Measurements from ENCODE around the gene HES1. TPM values are rescaled to one million over a fixed set of nuclear protein-coding genes. Genes with fewer than 3 reads are reported as not detected.

Gene HES1, protein sequence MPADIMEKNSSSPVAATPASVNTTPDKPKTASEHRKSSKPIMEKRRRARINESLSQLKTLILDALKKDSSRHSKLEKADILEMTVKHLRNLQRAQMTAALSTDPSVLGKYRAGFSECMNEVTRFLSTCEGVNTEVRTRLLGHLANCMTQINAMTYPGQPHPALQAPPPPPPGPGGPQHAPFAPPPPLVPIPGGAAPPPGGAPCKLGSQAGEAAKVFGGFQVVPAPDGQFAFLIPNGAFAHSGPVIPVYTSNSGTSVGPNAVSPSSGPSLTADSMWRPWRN
- total RNA-seq, result 10 to 100 TPM; 14.7 to 52.7 (median 27.7) TPM

DNA sequence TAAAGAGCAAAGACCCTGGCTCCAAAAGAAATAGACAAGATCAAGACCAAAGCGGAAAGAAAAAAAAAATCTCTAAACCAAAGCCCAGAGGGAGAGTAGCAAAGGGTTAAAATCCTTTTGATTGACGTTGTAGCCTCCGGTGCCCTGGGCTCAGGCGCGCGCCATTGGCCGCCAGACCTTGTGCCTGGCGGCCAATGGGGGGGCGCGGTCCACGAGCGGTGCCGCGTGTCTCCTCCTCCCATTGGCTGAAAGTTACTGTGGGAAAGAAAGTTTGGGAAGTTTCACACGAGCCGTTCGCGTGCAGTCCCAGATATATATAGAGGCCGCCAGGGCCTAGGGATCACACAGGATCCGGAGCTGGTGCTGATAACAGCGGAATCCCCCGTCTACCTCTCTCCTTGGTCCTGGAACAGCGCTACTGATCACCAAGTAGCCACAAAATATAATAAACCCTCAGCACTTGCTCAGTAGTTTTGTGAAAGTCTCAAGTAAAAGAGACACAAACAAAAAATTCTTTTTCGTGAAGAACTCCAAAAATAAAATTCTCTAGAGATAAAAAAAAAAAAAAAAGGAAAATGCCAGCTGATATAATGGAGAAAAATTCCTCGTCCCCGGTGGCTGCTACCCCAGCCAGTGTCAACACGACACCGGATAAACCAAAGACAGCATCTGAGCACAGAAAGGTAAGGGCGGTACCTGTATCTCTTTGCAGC, at the start of gene HES1:
Gene HES1 (plus strand): TSS at position 343 of the 713 bp plus-strand sequence. CDS start 233 bp downstream, at position 576.
- no peaks in the 10 kb centered on the region for H3K36me3 ChIP-seq
- peak within 1 kb of the TSS; percentile 46 to 71 (median 58) for H3K4me3 ChIP-seq
- TF ChIP-seq POLR2A (IDR thresholded peaks at IDR 0.05) (peak; percentile 77 to 84), EP300 (IDR thresholded peaks at IDR 0.05) (peak in 1 of 2 donors; percentile 96)
- TF ChIP-seq, protein P1, sequence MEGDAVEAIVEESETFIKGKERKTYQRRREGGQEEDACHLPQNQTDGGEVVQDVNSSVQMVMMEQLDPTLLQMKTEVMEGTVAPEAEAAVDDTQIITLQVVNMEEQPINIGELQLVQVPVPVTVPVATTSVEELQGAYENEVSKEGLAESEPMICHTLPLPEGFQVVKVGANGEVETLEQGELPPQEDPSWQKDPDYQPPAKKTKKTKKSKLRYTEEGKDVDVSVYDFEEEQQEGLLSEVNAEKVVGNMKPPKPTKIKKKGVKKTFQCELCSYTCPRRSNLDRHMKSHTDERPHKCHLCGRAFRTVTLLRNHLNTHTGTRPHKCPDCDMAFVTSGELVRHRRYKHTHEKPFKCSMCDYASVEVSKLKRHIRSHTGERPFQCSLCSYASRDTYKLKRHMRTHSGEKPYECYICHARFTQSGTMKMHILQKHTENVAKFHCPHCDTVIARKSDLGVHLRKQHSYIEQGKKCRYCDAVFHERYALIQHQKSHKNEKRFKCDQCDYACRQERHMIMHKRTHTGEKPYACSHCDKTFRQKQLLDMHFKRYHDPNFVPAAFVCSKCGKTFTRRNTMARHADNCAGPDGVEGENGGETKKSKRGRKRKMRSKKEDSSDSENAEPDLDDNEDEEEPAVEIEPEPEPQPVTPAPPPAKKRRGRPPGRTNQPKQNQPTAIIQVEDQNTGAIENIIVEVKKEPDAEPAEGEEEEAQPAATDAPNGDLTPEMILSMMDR (IDR thresholded peaks at IDR 0.05), result no peak
- H3K9me3 ChIP-seq, result no peaks in the 10 kb centered on the region
- no peaks in the 10 kb centered on the region for H3K27me3 ChIP-seq
- H3K4me1 ChIP-seq, result peaks cover 0 to 82% (median 43%) of the 10 kb centered on the region in 4 donors
- H3K27ac ChIP-seq, result peak within 1 kb of the TSS; percentile 78 to 96 (median 90)
- peak; percentile 81 to 82 for DNase-seq (ENCODE audit: low spot score in 2 of 2)
- WGBS, 2 donors, result 1% methylated on average over 29 of the region's 29 CpGs

DNA sequence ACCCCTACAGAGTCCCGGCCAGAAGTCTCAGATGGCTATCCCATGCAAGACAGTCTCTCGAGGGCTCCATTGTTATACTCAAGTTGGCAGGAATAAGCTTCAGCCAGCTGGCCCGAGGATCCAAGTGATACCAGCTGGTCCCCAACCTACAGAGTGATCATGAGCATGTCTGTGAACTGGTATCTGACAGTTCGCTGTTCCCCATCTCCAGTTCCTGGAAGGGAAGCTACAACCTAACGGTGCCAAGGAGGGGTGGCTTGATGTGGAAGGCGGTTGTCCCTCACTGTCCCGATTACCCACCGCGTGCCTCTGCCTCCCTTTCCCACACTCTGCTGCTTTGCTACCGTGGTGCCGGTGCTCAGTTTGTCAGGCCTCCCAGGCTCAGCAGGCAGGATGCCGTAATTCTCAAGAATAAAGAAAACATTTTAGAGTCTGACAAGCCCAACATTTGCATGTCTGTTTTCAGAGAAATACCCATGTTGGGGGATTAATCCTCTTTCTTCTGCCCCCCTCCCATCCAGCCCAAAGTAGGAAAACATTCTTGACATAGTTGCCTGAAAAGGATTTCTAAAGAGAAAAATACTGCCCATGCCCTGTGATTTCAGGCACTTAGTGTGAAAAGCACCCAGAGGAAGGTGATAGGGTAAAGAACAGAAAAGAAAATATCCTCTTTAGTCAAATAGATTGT, 49.4 kb upstream of the HES1 start:
- no peak for DNase-seq (ENCODE audit: low spot score in 2 of 2)
- no peaks in the 10 kb centered on the region for H3K27me3 ChIP-seq
- no peaks in the 10 kb centered on the region for H3K36me3 ChIP-seq
- TF ChIP-seq EP300 (IDR thresholded peaks at IDR 0.05) (no peak), POLR2A (IDR thresholded peaks at IDR 0.05) (no peak)
- TF ChIP-seq, protein P1 (IDR thresholded peaks at IDR 0.05), result no peak
- no peaks in the 10 kb centered on the region for H3K9me3 ChIP-seq
- H3K27ac ChIP-seq, result no peak overlapping the region
- H3K4me3 ChIP-seq, result no peak overlapping the region
- 43 to 73% methylated on average over 12 of the region's 12 CpGs for WGBS, 2 donors
- H3K4me1 ChIP-seq, result peaks cover 0 to 23% (median 1%) of the 10 kb centered on the region in 4 donors

DNA sequence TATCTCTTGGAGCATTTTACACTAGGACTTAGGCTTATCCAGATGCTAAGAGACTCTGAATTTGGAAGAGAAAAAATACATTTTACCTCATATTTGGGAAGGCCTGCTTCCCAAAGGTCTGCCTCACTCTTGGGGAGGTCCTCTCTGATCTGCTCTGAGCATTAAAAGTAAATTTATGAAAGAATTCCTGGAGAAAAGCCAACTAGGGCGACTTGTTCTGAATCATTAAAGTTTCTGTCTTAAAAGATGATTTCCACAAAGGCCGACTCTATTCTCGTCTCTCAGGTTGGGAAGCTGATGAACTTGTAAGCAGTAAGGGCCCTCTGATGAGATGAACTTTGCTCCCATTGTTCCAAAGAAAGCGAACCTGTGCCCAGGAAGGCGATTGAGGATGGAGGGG, 48.7 kb upstream of the HES1 start:
- Histone ChIP-seq H3K9me3 (no peaks in the 10 kb centered on the region), H3K36me3 (no peaks in the 10 kb centered on the region), H3K27ac (no peak overlapping the region), H3K4me1 (peaks cover 0 to 22% (median 1%) of the 10 kb centered on the region in 4 donors), H3K4me3 (no peak overlapping the region), H3K27me3 (no peaks in the 10 kb centered on the region)
- 71 to 76% methylated on average over 5 of the region's 5 CpGs for WGBS, 2 donors
- TF ChIP-seq, protein P1 (IDR thresholded peaks at IDR 0.05), result no peak
- TF ChIP-seq EP300 (IDR thresholded peaks at IDR 0.05) (no peak), POLR2A (IDR thresholded peaks at IDR 0.05) (no peak)
- DNase-seq (ENCODE audit: low spot score in 2 of 2), result no peak

DNA sequence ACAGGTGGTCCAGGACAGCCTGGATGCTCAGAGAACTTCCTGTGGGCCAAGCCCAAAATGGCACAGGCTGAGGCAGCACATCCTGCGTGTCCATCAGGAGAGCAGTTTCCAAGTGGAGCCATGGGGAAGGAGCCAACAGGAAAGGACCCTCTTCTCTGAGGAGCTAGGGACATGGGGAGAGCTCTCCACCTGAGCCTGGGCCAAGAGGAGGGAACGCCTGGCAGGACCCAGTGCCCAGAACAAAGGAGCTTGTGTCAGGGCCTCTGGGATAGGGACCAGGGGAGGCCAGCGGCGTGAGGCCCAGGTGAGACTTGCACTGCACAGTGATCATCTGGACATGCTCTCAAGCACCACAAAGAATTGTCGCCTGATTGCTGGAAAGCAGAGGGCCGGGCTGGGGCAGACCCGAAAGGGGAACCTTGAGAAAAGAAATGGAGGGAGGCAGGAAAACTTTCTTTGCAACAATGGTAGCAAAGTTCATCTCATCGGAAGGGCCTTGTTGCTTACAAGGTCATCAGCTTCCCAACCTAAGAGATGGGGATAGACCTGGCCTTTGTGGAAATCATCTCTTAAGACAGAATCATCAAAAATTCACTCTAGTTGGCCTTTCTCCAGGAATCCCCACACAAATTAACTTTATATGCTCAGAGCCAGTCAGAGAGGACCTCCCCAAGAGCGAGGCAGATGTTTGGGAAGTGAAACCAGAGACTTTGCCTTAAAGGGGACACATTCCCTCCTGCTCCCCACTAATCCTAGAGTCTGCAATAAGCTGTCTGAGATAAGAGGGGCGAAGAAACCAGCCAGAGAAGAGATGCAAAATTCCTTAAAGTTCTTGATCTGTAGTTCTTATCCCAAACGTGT, 47.7 kb upstream of the HES1 start:
- WGBS, 2 donors, result 84 to 85% methylated on average over 11 of the region's 11 CpGs
- Histone ChIP-seq H3K9me3 (no peaks in the 10 kb centered on the region), H3K27me3 (no peaks in the 10 kb centered on the region), H3K4me1 (peaks cover 0 to 13% (median 1%) of the 10 kb centered on the region in 4 donors), H3K27ac (no peak overlapping the region), H3K36me3 (no peaks in the 10 kb centered on the region), H3K4me3 (no peak overlapping the region)
- TF ChIP-seq EP300 (IDR thresholded peaks at IDR 0.05), result no peak
- no peak for TF ChIP-seq POLR2A (IDR thresholded peaks at IDR 0.05)
- TF ChIP-seq, protein P1 (IDR thresholded peaks at IDR 0.05), result no peak
- DNase-seq (ENCODE audit: low spot score in 2 of 2), result no peak

Measured in tibial nerve (tissue), 4 donors.